AG09309 (cell line): Measurements from ENCODE around the gene CACNA1B.

Experiments used
- DNase-seq: peaks from one replicate; pipeline ENCODE4 v3.0.0-alpha.2; 2010; ENCODE audit warnings: low read depth
- H3K4me3 ChIP-seq: 2 replicates; pipeline ENCODE4 v1.5.1; 2011; ENCODE audit warnings: mild to moderate bottlenecking, low read depth, low read length, moderate library complexity; ENCODE audit not compliant: control insufficient read depth
- CTCF ChIP-seq: IDR thresholded peaks from 2 replicates; pipeline ENCODE4 v1.5.1; 2011; ENCODE audit warnings: mild to moderate bottlenecking, low read depth, low read length, inconsistent platforms; ENCODE audit not compliant: insufficient read depth, control insufficient read depth; ENCODE audit errors: missing control alignments

Gene CACNA1B

GRCh38 chr9:138074516-138074915 is 196.9 kb downstream of the CACNA1B start:
- DNase-seq: no peak
- no peak overlapping the region for H3K4me3 ChIP-seq
- no peak for TF ChIP-seq CTCF

- DNase-seq: no peak
- no peak for TF ChIP-seq CTCF
- H3K4me3 ChIP-seq: no peak overlapping the region
Measured at GRCh38 chr9:138075496-138075895, 197.9 kb downstream of the CACNA1B start.

- no peak for TF ChIP-seq CTCF
- DNase-seq: no peak
Measured at GRCh38 chr9:138075961-138076649, 198.5 kb downstream of the CACNA1B start.

GRCh38 chr9:138076650-138077009 is 199.0 kb downstream of the CACNA1B start:
- no peak for TF ChIP-seq CTCF
- no peak overlapping the region for H3K4me3 ChIP-seq
- DNase-seq: no peak

More at GRCh38 chr9:138075961-138076649, 198.5 kb downstream of the CACNA1B start:
- H3K4me3 ChIP-seq: no peak overlapping the region

- TF ChIP-seq CTCF: no peak
- no peak overlapping the region for H3K4me3 ChIP-seq
- no peak for DNase-seq
Measured at GRCh38 chr9:138077126-138077525, 199.5 kb downstream of the CACNA1B start.

- TF ChIP-seq CTCF: no peak
- no peak for DNase-seq
- H3K4me3 ChIP-seq: no peak overlapping the region
Measured at GRCh38 chr9:138077898-138078540, 200.4 kb downstream of the CACNA1B start.
